GM12878 (cell line): ENCODE results near the gene TJAP1. TPM values are rescaled to one million over a fixed set of nuclear protein-coding genes. Genes with fewer than 3 reads are reported as not detected.

Experiments
- ATAC-seq: fragments of 200-7000 bp; cut with Tn5 transposase; 3 replicates; pipeline ENCODE4 v1.9.1; 2020; ENCODE audit warnings: mild to moderate bottlenecking, moderate library complexity
- BruUV-seq: library from RNA; stranded (reverse); fragments of 400-500 nt; replicated peaks from 2 replicates; lab custom pipeline; 2021; lab: Mats Ljungman, UMichigan
- CTCF ChIA-PET: fragments of 300-600 bp; sonication (Branson Sonifier 250); formaldehyde crosslinking; extraction: SDS; loops from one replicate; lab custom pipeline; 2021; ENCODE audit warnings: inconsistent platforms; lab: Yijun Ruan, JAX
- POLR2A ChIA-PET: fragments of 350-600 bp; formaldehyde crosslinking; extraction: SDS; loops from one replicate; lab custom pipeline; 2021; ENCODE audit warnings: inconsistent platforms; lab: Charles Lee
- RAD21 ChIA-PET: fragments of 300-600 bp; sonication (Branson Sonifier 250); formaldehyde crosslinking; loops from one replicate; lab custom pipeline; 2023; ENCODE audit warnings: antibody characterized with exemption; ENCODE audit not compliant: unreplicated experiment; lab: Charles Lee
- SMC1A ChIA-PET: fragments of 300-600 bp; sonication (Branson Sonifier 250); formaldehyde crosslinking; loops from one replicate; lab custom pipeline; 2023; ENCODE audit not compliant: unreplicated experiment, uncharacterized antibody; lab: Charles Lee
- DNase-seq: peaks from one replicate; pipeline ENCODE4 v3.0.0-alpha.2; 2011; ENCODE audit warnings: low read depth, low spot score
- FAIRE-seq: peaks from 3 replicates; lab custom pipeline; 2011; peaks lifted over from hg19 to GRCh38; lab: Jason Lieb, UNC
- H2AFZ ChIP-seq: 2 replicates; pipeline ENCODE4 v1.6.0; 2011; ENCODE audit warnings: low read depth, low read length, control low read depth; ENCODE audit not compliant: control insufficient read depth
- H3K27ac ChIP-seq: 2 replicates; pipeline ENCODE4 v1.5.1; 2011; ENCODE audit warnings: control low read depth; ENCODE audit not compliant: control insufficient read depth, insufficient read depth
- H3K27me3 ChIP-seq, 2 experiments: replicated peaks in 1 of 2; 2 replicates each; pipeline versions ENCODE4 v1.6.0 to v1.6.1; 2011; ENCODE audit warnings: low read length in 1 of 2; ENCODE audit not compliant: control insufficient read depth in 2 of 2, insufficient read depth in 2 of 2
- H3K36me3 ChIP-seq, 2 experiments: 2 replicates each; pipeline ENCODE4 v1.5.1; 2011; ENCODE audit warnings: low read length in 1 of 2; ENCODE audit not compliant: control insufficient read depth in 2 of 2, insufficient read depth in 2 of 2
- H3K4me1 ChIP-seq: 2 replicates; pipeline ENCODE4 v1.6.1; 2011; ENCODE audit warnings: mild to moderate bottlenecking, low read length, moderate library complexity, mixed read lengths; ENCODE audit not compliant: control insufficient read depth, insufficient read depth
- H3K4me2 ChIP-seq: 2 replicates; pipeline ENCODE4 v1.6.0; 2011; ENCODE audit warnings: control low read depth; ENCODE audit not compliant: control insufficient read depth, insufficient read depth
- H3K4me3 ChIP-seq: fragments of 200-600 bp; sonication (generic); 2 replicates; pipeline ENCODE4 v1.5.1; 2016
- H3K79me2 ChIP-seq: 2 replicates; pipeline ENCODE4 v1.6.0; 2011; ENCODE audit warnings: low read length; ENCODE audit not compliant: control insufficient read depth, insufficient read depth
- H3K9ac ChIP-seq: 2 replicates; pipeline ENCODE4 v1.8.0; 2011; ENCODE audit warnings: low read length, control low read depth, mixed read lengths; ENCODE audit not compliant: control insufficient read depth, insufficient read depth
- H3K9me3 ChIP-seq: replicated peaks from 3 replicates; pipeline ENCODE4 v1.5.1; 2011; ENCODE audit warnings: mild to moderate bottlenecking, low read length; ENCODE audit not compliant: control insufficient read depth, insufficient read depth
- H4K20me1 ChIP-seq: 2 replicates; pipeline ENCODE4 v1.6.0; 2011; ENCODE audit not compliant: control insufficient read depth, insufficient read depth
- BACH1 ChIP-seq: fragments of 450-650 bp; IDR thresholded peaks from 2 replicates; pipeline ENCODE4 v1.6.1; 2017; ENCODE audit warnings: mild to moderate bottlenecking, borderline replicate concordance
- CEBPB ChIP-seq, 2 experiments: fragments of 150-350 bp in 1 of 2; IDR thresholded peaks; 2 replicates each; pipeline ENCODE4 v1.6.1; 2012 to 2014; ENCODE audit warnings: low read depth in 2 of 2, low read length in 2 of 2, borderline replicate concordance in 1 of 2, inconsistent platforms in 1 of 2
- E2F4 ChIP-seq: IDR thresholded peaks from 2 replicates; pipeline ENCODE4 v1.6.1; 2012; ENCODE audit warnings: low read depth, low read length, improper control_type of control experiment
- E2F8 ChIP-seq: fragments of 450-650 bp; IDR thresholded peaks from 2 replicates; pipeline ENCODE4 v1.6.1; 2018; ENCODE audit warnings: mild to moderate bottlenecking, low read depth, moderate library complexity; ENCODE audit not compliant: partially characterized antibody
- ELK1 ChIP-seq: IDR thresholded peaks from 2 replicates; pipeline ENCODE4 v1.6.1; 2012; ENCODE audit warnings: low read depth, low read length, improper control_type of control experiment
- FOS ChIP-seq: IDR thresholded peaks from 3 replicates; pipeline ENCODE4 v1.6.1; 2011; ENCODE audit warnings: borderline replicate concordance; ENCODE audit not compliant: insufficient read length; ENCODE audit errors: extremely low read depth
- IRF3 ChIP-seq: fragments of 450-650 bp; IDR thresholded peaks from 2 replicates; pipeline ENCODE4 v1.6.1; 2014; ENCODE audit warnings: mild to moderate bottlenecking
- MLLT1 ChIP-seq: fragments of 450-650 bp; IDR thresholded peaks from 2 replicates; pipeline ENCODE4 v1.6.1; 2016; ENCODE audit warnings: mild to moderate bottlenecking
- NR2C2 ChIP-seq: IDR thresholded peaks from 2 replicates; pipeline ENCODE4 v1.6.1; 2011; ENCODE audit warnings: borderline replicate concordance, low read depth; ENCODE audit not compliant: control insufficient read depth, insufficient read length
- RUNX3 ChIP-seq: IDR thresholded peaks from 2 replicates; pipeline ENCODE4 v1.6.1; 2012; ENCODE audit warnings: low read length, inconsistent platforms
- SIX5 ChIP-seq: IDR thresholded peaks from 2 replicates; pipeline ENCODE4 v1.6.1; 2011; ENCODE audit warnings: mild to moderate bottlenecking, low read depth, low read length, moderate library complexity; ENCODE audit not compliant: severe bottlenecking
- SREBF2 ChIP-seq: IDR thresholded peaks from 2 replicates; pipeline ENCODE4 v1.6.1; 2012; ENCODE audit warnings: mild to moderate bottlenecking, low read length
- ZNF24 ChIP-seq: fragments of 450-650 bp; IDR thresholded peaks from 2 replicates; pipeline ENCODE4 v1.6.1; 2017; ENCODE audit warnings: antibody characterized with exemption, mild to moderate bottlenecking
- WGBS: methylation state at CpG from one replicate; pipeline ENCODE4 v1.1.6; 2016; ENCODE audit warnings: low lambda C conversion rate; ENCODE audit not compliant: insufficient replicate concordance, insufficient coverage; ENCODE audit errors: missing lambda C conversion rate; 5-methylcytosine and 5-hydroxymethylcytosine counted together
- in situ Hi-C: fragments of 300-500 bp; cut with MboI; formaldehyde crosslinking; loops from 9 replicates; pipeline ENCODE4 v1.14.3; 2018; ENCODE audit warnings: mixed read lengths
- intact Hi-C: fragments of 100-400 bp; cut with micrococcal nuclease; formaldehyde crosslinking; loops from one replicate; pipeline ENCODE4 v1.14.2; 2022; ENCODE audit not compliant: unreplicated experiment
- polyA plus RNA-seq, 11 experiments: library from polyadenylated mRNA; depleted of rRNA in 4 of 11; unstranded in 6 of 11; stranded (reverse) in 5 of 11; fragments of >200 nt; fragmentation: Nextera tagmentation in 4 of 11; fragmentation: Illumina TruSeq in 1 of 11; extraction: Ambion mirVana in 4 of 11; extraction: Trizol in 1 of 11; gene quantifications; 1 replicate in 1 of 11; 2 replicates in 10 of 11; pipeline versions ENCODE4 v1.2.1 to v1.2.3, GENCODE V29; 2011 to 2016; ENCODE audit warnings: inconsistent platforms in 2 of 11, missing spikeins in 2 of 11, low read depth in 1 of 11
- total RNA-seq, 4 experiments: library from RNA; depleted of rRNA in 3 of 4; stranded (reverse); fragments of >200 nt in 3 of 4; fragmentation: Illumina TruSeq in 1 of 4; extraction: Trizol in 1 of 4; gene quantifications; 2 replicates each; pipeline versions ENCODE4 v1.2.1 to v1.2.3, GENCODE V29; 2013 to 2021

TJAP1 gene
- total and polyA plus RNA-seq, 10 of the 15 experiments (the other 5 are each of a cell fraction or from before 2014, with no cell fraction given) = 0.11 to 22.6 (median 12.8) TPM

GRCh38 chr6:43489277-43490072 is 12.1 kb downstream of the TJAP1 start:
- intact Hi-C loops (no loop called here), in situ Hi-C loops (no loop called here)
- H3K4me1 ChIP-seq = no peaks in the 10 kb centered on the region; the same call in 1 of the 2 replicates
- no peaks in the 10 kb centered on the region for H3K27me3 ChIP-seq
- H3K36me3 ChIP-seq = no peaks in the 10 kb centered on the region
- no TSS peak for BruUV-seq
- no peak overlapping the region for H3K27ac ChIP-seq
- ATAC-seq (no peak), FAIRE-seq (no peak), DNase-seq (no peak)
- no peak overlapping the region for H3K9ac ChIP-seq
- ChIA-PET RAD21 (no interaction called here), CTCF (interaction anchor here (1.0 kb wide), 1 partner anchor 16 kb away, joined by 5 read pairs; no protein-coding TSS in a partner anchor), SMC1A (interaction anchor here (0.5 to 1.5 kb wide), 3 partner anchors 9 to 125 kb away, joined by 3 read pairs; no protein-coding TSS in a partner anchor), POLR2A (interaction anchor here (0.7 kb wide), 1 partner anchor 11 kb away, joined by 3 read pairs; no protein-coding TSS in a partner anchor)
- H3K4me2 ChIP-seq = no peak overlapping the region
- no peaks in the 10 kb centered on the region for H4K20me1 ChIP-seq
- H3K4me3 ChIP-seq = no peak overlapping the region
- H2AFZ ChIP-seq = no peak overlapping the region
- H3K9me3 ChIP-seq = no peaks in the 10 kb centered on the region
- TF ChIP-seq BACH1 = no peak
- TF ChIP-seq FOS = no peak
- no peak for TF ChIP-seq CEBPB (IDR thresholded peaks at IDR 0.05; ENCODE audit: borderline replicate concordance in 1 of 2, low read depth in 2 of 2, low read length in 2 of 2)
- no peak for TF ChIP-seq E2F4
- no peak for TF ChIP-seq SIX5
- no peak for TF ChIP-seq ZNF24
- TF ChIP-seq MLLT1 = no peak
- no peak for TF ChIP-seq E2F8
- no peak for TF ChIP-seq IRF3
- TF ChIP-seq NR2C2 = no peak
- no peak for TF ChIP-seq RUNX3
- TF ChIP-seq SREBF2 = no peak
- no peak for TF ChIP-seq ELK1
- WGBS = 90% methylated on average over 12 of the region's 12 CpGs
- no peaks in the 10 kb centered on the region for H3K79me2 ChIP-seq
